H1 (cell line): Measurements from ENCODE around the gene TCAP. TPM values are rescaled to one million over a fixed set of nuclear protein-coding genes. Genes with fewer than 3 reads are reported as not detected.

Experiments
- CTCF ChIA-PET: fragments of 300-600 bp; sonication (Branson Sonifier 250); formaldehyde crosslinking; loops from one replicate; lab custom pipeline; 2021; ENCODE audit not compliant: partially characterized antibody; lab: Charles Lee
- POLR2A ChIA-PET: fragments of 300-600 bp; sonication (Branson Sonifier 250); formaldehyde crosslinking; loops from one replicate; lab custom pipeline; 2021; ENCODE audit warnings: inconsistent platforms; ENCODE audit not compliant: partially characterized antibody; lab: Charles Lee
- DNase-seq, 2 experiments: peaks; one replicate each; pipeline versions ENCODE4 v3.0.0 to v3.0.0-alpha.2; 2010 to 2022; ENCODE audit warnings: low spot score in 2 of 2, low read depth in 1 of 2, mixed read lengths in 1 of 2
- FAIRE-seq: peaks from 2 replicates; lab custom pipeline; 2011; peaks lifted over from hg19 to GRCh38; lab: Jason Lieb, UNC
- H2AFZ ChIP-seq: 2 replicates; pipeline ENCODE4 v1.8.1; 2012; ENCODE audit warnings: low read length, inconsistent platforms
- H2AK5ac ChIP-seq: 2 replicates; pipeline ENCODE4 v1.6.1; 2013; ENCODE audit warnings: low read depth, low read length
- H2BK120ac ChIP-seq: replicated peaks from 2 replicates; pipeline ENCODE3; 2013; ENCODE audit warnings: low read depth, low read length, inconsistent platforms
- H2BK12ac ChIP-seq: 2 replicates; pipeline ENCODE4 v1.6.1; 2013; ENCODE audit warnings: low read depth, low read length
- H2BK15ac ChIP-seq: 2 replicates; pipeline ENCODE4 v1.6.1; 2013; ENCODE audit warnings: low read length
- H2BK20ac ChIP-seq: 2 replicates; pipeline ENCODE4 v1.6.1; 2013; ENCODE audit warnings: low read length
- H2BK5ac ChIP-seq: 2 replicates; pipeline ENCODE4 v1.6.1; 2013; ENCODE audit warnings: low read depth, low read length
- H3K14ac ChIP-seq: 2 replicates; pipeline ENCODE4 v1.6.1; 2013; ENCODE audit warnings: inconsistent platforms; ENCODE audit not compliant: insufficient read length
- H3K18ac ChIP-seq: 2 replicates; pipeline ENCODE4 v1.6.1; 2013; ENCODE audit warnings: low read length; ENCODE audit errors: extremely low read depth
- H3K23ac ChIP-seq: 2 replicates; pipeline ENCODE4 v1.6.1; 2013; ENCODE audit warnings: inconsistent platforms; ENCODE audit not compliant: insufficient read length
- H3K23me2 ChIP-seq: 2 replicates; pipeline ENCODE4 v1.6.1; 2013; ENCODE audit warnings: low read depth, low read length
- H3K27ac ChIP-seq: 2 replicates; pipeline ENCODE4 v1.6.1; 2011; ENCODE audit warnings: low read depth, low read length, inconsistent platforms
- H3K27me3 ChIP-seq, 4 experiments: replicated peaks in 1 of 4; 1 replicate in 1 of 4; 2 replicates in 3 of 4; pipeline versions ENCODE4 v1.6.1 to v1.8.1; 2011 to 2013; ENCODE audit warnings: low read length in 3 of 4, mild to moderate bottlenecking in 3 of 4, inconsistent platforms in 2 of 4, mixed read lengths in 2 of 4, moderate library complexity in 1 of 4; ENCODE audit not compliant: control insufficient read depth in 3 of 4, insufficient read depth in 3 of 4; ENCODE audit errors: extremely low read depth in 1 of 4
- H3K36me3 ChIP-seq, 4 experiments: 2 replicates each; pipeline versions ENCODE4 v1.6.1 to v1.8.1; 2011 to 2013; ENCODE audit warnings: mild to moderate bottlenecking in 4 of 4, low read length in 3 of 4, moderate library complexity in 2 of 4, control low read depth in 1 of 4, inconsistent platforms in 1 of 4; ENCODE audit not compliant: insufficient read depth in 4 of 4, control insufficient read depth in 2 of 4
- H3K4ac ChIP-seq: replicated peaks from 2 replicates; pipeline ENCODE3; 2013; ENCODE audit warnings: low read length, low read depth, mixed read lengths, inconsistent platforms; ENCODE audit not compliant: insufficient read length
- H3K4me1 ChIP-seq, 4 experiments: replicated peaks in 1 of 4; 1 replicate in 1 of 4; 2 replicates in 3 of 4; pipeline versions ENCODE4 v1.6.1 to v1.8.1; 2011 to 2013; ENCODE audit warnings: low read length in 3 of 4, inconsistent platforms in 2 of 4, mixed read lengths in 1 of 4; ENCODE audit not compliant: insufficient read depth in 4 of 4, control insufficient read depth in 3 of 4
- H3K4me2 ChIP-seq, 2 experiments: 2 replicates each; pipeline versions ENCODE4 v1.6.1 to v1.8.1; 2011 to 2013; ENCODE audit warnings: low read depth in 2 of 2, low read length in 2 of 2, control low read depth in 1 of 2, inconsistent platforms in 1 of 2, mild to moderate bottlenecking in 1 of 2; ENCODE audit not compliant: insufficient read depth in 1 of 2
- H3K4me3 ChIP-seq, 4 experiments: fragments of 200-600, 300-600 bp in 1 of 4; sonication (generic), shearing (Covaris generic), sonication (Bioruptor Twin) in 1 of 4; 2 replicates each; pipeline versions ENCODE4 v1.5.1 to v1.8.1; 2011 to 2016; ENCODE audit warnings: low read length in 4 of 4, low read depth in 3 of 4, control low read depth in 2 of 4, inconsistent platforms in 2 of 4, mild to moderate bottlenecking in 2 of 4, mixed read lengths in 1 of 4, moderate library complexity in 1 of 4; ENCODE audit not compliant: insufficient read depth in 2 of 4; ENCODE audit errors: extremely low read depth in 1 of 4
- H3K56ac ChIP-seq: replicated peaks from 2 replicates; pipeline ENCODE3; 2013; ENCODE audit warnings: low read depth, mild to moderate bottlenecking, mixed read lengths, low read length, inconsistent platforms; ENCODE audit not compliant: insufficient read length
- H3K79me1 ChIP-seq: 2 replicates; pipeline ENCODE4 v1.6.1; 2013; ENCODE audit warnings: low read depth, low read length, control low read depth
- H3K79me2 ChIP-seq, 2 experiments: 2 replicates each; pipeline versions ENCODE4 v1.6.1 to v1.8.1; 2012 to 2013; ENCODE audit warnings: low read length in 2 of 2, mild to moderate bottlenecking in 2 of 2, inconsistent platforms in 1 of 2; ENCODE audit not compliant: insufficient read depth in 2 of 2, control insufficient read depth in 1 of 2
- H3K9ac ChIP-seq, 4 experiments: replicated peaks in 1 of 4; 1 replicate in 1 of 4; 2 replicates in 3 of 4; pipeline versions ENCODE4 v1.6.1 to v1.8.1; 2011 to 2013; ENCODE audit warnings: low read depth in 3 of 4, low read length in 3 of 4, control low read depth in 2 of 4, mild to moderate bottlenecking in 2 of 4, moderate library complexity in 2 of 4, inconsistent platforms in 1 of 4; ENCODE audit errors: extremely low read depth in 1 of 4
- H3K9me3 ChIP-seq, 2 experiments: 2 replicates each; pipeline versions ENCODE4 v1.6.1 to v1.8.1; 2012 to 2013; ENCODE audit warnings: mild to moderate bottlenecking in 2 of 2, moderate library complexity in 2 of 2, control low read depth in 1 of 2, inconsistent platforms in 1 of 2, low read depth in 1 of 2, low read length in 1 of 2, mixed read lengths in 1 of 2; ENCODE audit not compliant: insufficient read depth in 2 of 2
- H4K20me1 ChIP-seq, 2 experiments: replicated peaks in 1 of 2; 2 replicates each; pipeline versions ENCODE3 to v1.8.1; 2011 to 2013; ENCODE audit warnings: inconsistent platforms in 2 of 2, low read length in 2 of 2, mild to moderate bottlenecking in 1 of 2; ENCODE audit not compliant: insufficient read depth in 2 of 2, control insufficient read depth in 1 of 2
- H4K5ac ChIP-seq: 2 replicates; pipeline ENCODE4 v1.6.1; 2013; ENCODE audit warnings: low read length, low read depth, mixed read lengths, inconsistent platforms; ENCODE audit not compliant: insufficient read length
- H4K8ac ChIP-seq: 2 replicates; pipeline ENCODE4 v1.8.0; 2013; ENCODE audit warnings: mild to moderate bottlenecking, moderate library complexity, low read length, inconsistent platforms; ENCODE audit not compliant: insufficient read depth; ENCODE audit errors: extremely low read depth
- H4K91ac ChIP-seq: replicated peaks from 2 replicates; pipeline ENCODE3; 2013; ENCODE audit warnings: low read length, mixed read lengths, inconsistent platforms; ENCODE audit not compliant: insufficient read length
- NRF1 ChIP-seq: IDR thresholded peaks from 2 replicates; pipeline ENCODE4 v1.6.1; 2011; ENCODE audit warnings: mild to moderate bottlenecking, low read depth, low read length, improper control_type of control experiment
- WGBS, 2 experiments: shearing (Covaris generic) in 1 of 2; methylation state at CpG; one replicate each; pipeline versions ENCODE4 v1.1.6 to v1.1.7; 2013 to 2015; ENCODE audit warnings: low lambda C conversion rate in 2 of 2, mixed read lengths in 2 of 2, inconsistent platforms in 1 of 2, low coverage in 1 of 2, missing lambda C conversion rate in 1 of 2; ENCODE audit not compliant: insufficient replicate concordance in 2 of 2, insufficient coverage in 1 of 2, insufficient read length in 1 of 2; ENCODE audit errors: extremely low coverage in 1 of 2, missing lambda C conversion rate in 1 of 2; 5-methylcytosine and 5-hydroxymethylcytosine counted together
- polyA plus RNA-seq, 7 experiments: library from polyadenylated mRNA; depleted of rRNA in 3 of 7; stranded (reverse) in 5 of 7; unstranded in 2 of 7; fragments of >200 nt in 5 of 7; fragments of 200-250 nt in 2 of 7; gene quantifications; 1 replicate in 5 of 7; 2 replicates in 1 of 7; 4 replicates in 1 of 7; pipeline versions ENCODE4 v1.2.1 to v1.2.3, GENCODE V29; 2011 to 2013; ENCODE audit warnings: missing spikeins in 2 of 7, mixed read lengths in 2 of 7
- total RNA-seq: library from RNA; stranded (reverse); fragmentation: NEBNext Ultra II Directional; extraction: Animal tissue kit (Norgen Biotek cat#: 25700); gene quantifications from 2 replicates; pipeline ENCODE4 v1.2.1, GENCODE V29; 2021
- TF ChIP-seq, protein P1 (sequence below), 3 experiments: IDR thresholded peaks; 1 replicate in 2 of 3; 2 replicates in 1 of 3; pipeline versions ENCODE4 v1.5.1 to v1.6.1; 2011; ENCODE audit warnings: low read length in 3 of 3, mild to moderate bottlenecking in 3 of 3, inconsistent platforms in 2 of 3, low read depth in 1 of 3, moderate library complexity in 1 of 3; ENCODE audit not compliant: insufficient read depth in 1 of 3; ENCODE audit errors: control extremely low read depth in 1 of 3

TCAP gene
- total and polyA plus RNA-seq, 2 of the 8 experiments (the other 6 are each of a cell fraction or from before 2014, with no cell fraction given), result 0.82 to 1.4 TPM

GRCh38 chr17:39652587-39653315, 12.4 kb upstream of the TCAP start:
- H2BK12ac ChIP-seq, result peak overlapping the region; percentile 64; the same call in 1 of the 2 replicates
- H2AK5ac ChIP-seq, result peak overlapping the region; percentile 47; the same call in 1 of the 2 replicates
- H3K23me2 ChIP-seq, result no peaks in the 10 kb centered on the region; the same call in 1 of the 2 replicates
- POLR2A ChIA-PET, result interaction anchor here (0.8 to 5.2 kb wide), 11 partner anchors 8 to 47 kb away, joined by 3 to 28 read pairs (median 5); partner anchors contain the start of genes ERBB2, PNMT and TCAP
- FAIRE-seq, result no peak
- H3K9ac ChIP-seq, result no peak overlapping the region
- TF ChIP-seq NRF1, result no peak
- TF ChIP-seq, protein P1, sequence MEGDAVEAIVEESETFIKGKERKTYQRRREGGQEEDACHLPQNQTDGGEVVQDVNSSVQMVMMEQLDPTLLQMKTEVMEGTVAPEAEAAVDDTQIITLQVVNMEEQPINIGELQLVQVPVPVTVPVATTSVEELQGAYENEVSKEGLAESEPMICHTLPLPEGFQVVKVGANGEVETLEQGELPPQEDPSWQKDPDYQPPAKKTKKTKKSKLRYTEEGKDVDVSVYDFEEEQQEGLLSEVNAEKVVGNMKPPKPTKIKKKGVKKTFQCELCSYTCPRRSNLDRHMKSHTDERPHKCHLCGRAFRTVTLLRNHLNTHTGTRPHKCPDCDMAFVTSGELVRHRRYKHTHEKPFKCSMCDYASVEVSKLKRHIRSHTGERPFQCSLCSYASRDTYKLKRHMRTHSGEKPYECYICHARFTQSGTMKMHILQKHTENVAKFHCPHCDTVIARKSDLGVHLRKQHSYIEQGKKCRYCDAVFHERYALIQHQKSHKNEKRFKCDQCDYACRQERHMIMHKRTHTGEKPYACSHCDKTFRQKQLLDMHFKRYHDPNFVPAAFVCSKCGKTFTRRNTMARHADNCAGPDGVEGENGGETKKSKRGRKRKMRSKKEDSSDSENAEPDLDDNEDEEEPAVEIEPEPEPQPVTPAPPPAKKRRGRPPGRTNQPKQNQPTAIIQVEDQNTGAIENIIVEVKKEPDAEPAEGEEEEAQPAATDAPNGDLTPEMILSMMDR (IDR thresholded peaks at IDR 0.05; ENCODE audit: control extremely low read depth in 1 of 3, insufficient read depth in 1 of 3, low read depth in 1 of 3, low read length in 3 of 3), result 0 out of 4 replicates have a peak, but pooled peaks of 1 of the 3 experiments have one; percentile 0
- H2BK15ac ChIP-seq, result peak overlapping the region; percentile 99; the same call in 1 of the 2 replicates
- peaks cover 1 to 2% of the 10 kb centered on the region in 2 experiments for H4K20me1 ChIP-seq
- H3K9me3 ChIP-seq, result no peaks in the 10 kb centered on the region
- H3K4me3 ChIP-seq, result no peak overlapping the region
- H3K79me1 ChIP-seq, result peaks cover 2% of the 10 kb centered on the region; the same call in 1 of the 2 replicates
- peak overlapping the region; percentile 38 for H2BK120ac ChIP-seq
- no peaks in the 10 kb centered on the region for H3K27me3 ChIP-seq
- H3K18ac ChIP-seq, result peak overlapping the region; percentile 80
- WGBS, 2 experiments, result 64% methylated on average over 7 of the region's 7 CpGs; no CpG with 5 or more reads in 1 of the 2 experiments
- H3K79me2 ChIP-seq, result peaks cover 0 to 2% of the 10 kb centered on the region in 2 experiments; a peak in 1 of 4 replicates
- 0 out of 2 replicates have a peak overlapping the region, but pooled peaks have one; percentile 73 for H2BK20ac ChIP-seq
- DNase-seq, result no peak
- H4K91ac ChIP-seq, result peak overlapping the region; percentile 92
- no peaks in the 10 kb centered on the region for H3K36me3 ChIP-seq
- H2BK5ac ChIP-seq, result peak overlapping the region; percentile 68
- no peak overlapping the region for H2AFZ ChIP-seq
- peak overlapping the region; percentile 33 for H3K4ac ChIP-seq
- peak overlapping the region; percentile 14 to 45; a peak in 2 of 4 replicates for H3K4me2 ChIP-seq
- peak overlapping the region; percentile 46; the same call in 1 of the 2 replicates for H4K8ac ChIP-seq
- H4K5ac ChIP-seq, result peak overlapping the region; percentile 77
- no peak overlapping the region for H3K56ac ChIP-seq
- H3K23ac ChIP-seq, result no peak overlapping the region
- CTCF ChIA-PET, result interaction anchor here (0.9 to 49.2 kb wide), 9 partner anchors 11 to 105 kb away, joined by 3 to 1885 read pairs (median 7); partner anchors contain the start of genes ERBB2, GRB7, MIEN1 and PGAP3
- peaks cover 5 to 26% (median 19%) of the 10 kb centered on the region in 4 experiments for H3K4me1 ChIP-seq
- no peak overlapping the region for H3K14ac ChIP-seq
- peak overlapping the region; percentile 59; the same call in 1 of the 2 replicates for H3K27ac ChIP-seq
